Stimulated activated CD8-positive, alpha-beta memory T cell treated with anti-CD3 and anti-CD28 coated beads, Interleukin-7, amount 100 ng/mL, for 48 hours (primary cell): ENCODE results near the gene ABCA13.
"Not testable (repeated sequence)": the region's sequence is repeated elsewhere in the genome, so short reads cannot be mapped to it uniquely, and the experiment has no call there.

Experiments used
- DNase-seq, 2 donors: peaks; one replicate each; pipeline ENCODE4 v3.0.0-alpha.2; 2020; ENCODE audit warnings: low read depth in 1 of 2; ENCODE audit errors: extremely low read depth in 1 of 2

Gene ABCA13, protein sequence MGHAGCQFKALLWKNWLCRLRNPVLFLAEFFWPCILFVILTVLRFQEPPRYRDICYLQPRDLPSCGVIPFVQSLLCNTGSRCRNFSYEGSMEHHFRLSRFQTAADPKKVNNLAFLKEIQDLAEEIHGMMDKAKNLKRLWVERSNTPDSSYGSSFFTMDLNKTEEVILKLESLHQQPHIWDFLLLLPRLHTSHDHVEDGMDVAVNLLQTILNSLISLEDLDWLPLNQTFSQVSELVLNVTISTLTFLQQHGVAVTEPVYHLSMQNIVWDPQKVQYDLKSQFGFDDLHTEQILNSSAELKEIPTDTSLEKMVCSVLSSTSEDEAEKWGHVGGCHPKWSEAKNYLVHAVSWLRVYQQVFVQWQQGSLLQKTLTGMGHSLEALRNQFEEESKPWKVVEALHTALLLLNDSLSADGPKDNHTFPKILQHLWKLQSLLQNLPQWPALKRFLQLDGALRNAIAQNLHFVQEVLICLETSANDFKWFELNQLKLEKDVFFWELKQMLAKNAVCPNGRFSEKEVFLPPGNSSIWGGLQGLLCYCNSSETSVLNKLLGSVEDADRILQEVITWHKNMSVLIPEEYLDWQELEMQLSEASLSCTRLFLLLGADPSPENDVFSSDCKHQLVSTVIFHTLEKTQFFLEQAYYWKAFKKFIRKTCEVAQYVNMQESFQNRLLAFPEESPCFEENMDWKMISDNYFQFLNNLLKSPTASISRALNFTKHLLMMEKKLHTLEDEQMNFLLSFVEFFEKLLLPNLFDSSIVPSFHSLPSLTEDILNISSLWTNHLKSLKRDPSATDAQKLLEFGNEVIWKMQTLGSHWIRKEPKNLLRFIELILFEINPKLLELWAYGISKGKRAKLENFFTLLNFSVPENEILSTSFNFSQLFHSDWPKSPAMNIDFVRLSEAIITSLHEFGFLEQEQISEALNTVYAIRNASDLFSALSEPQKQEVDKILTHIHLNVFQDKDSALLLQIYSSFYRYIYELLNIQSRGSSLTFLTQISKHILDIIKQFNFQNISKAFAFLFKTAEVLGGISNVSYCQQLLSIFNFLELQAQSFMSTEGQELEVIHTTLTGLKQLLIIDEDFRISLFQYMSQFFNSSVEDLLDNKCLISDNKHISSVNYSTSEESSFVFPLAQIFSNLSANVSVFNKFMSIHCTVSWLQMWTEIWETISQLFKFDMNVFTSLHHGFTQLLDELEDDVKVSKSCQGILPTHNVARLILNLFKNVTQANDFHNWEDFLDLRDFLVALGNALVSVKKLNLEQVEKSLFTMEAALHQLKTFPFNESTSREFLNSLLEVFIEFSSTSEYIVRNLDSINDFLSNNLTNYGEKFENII (N-terminal part only)

GRCh38 chr7:48171202-48171601, at the start of gene ABCA13:
TSS of gene ABCA13 (plus strand) at chr7:48171458. CDS start at chr7:48171484, 26 bp downstream.
- no peak for DNase-seq

- no peak for DNase-seq
Measured at GRCh38 chr7:48126037-48126436, 45.2 kb upstream of the ABCA13 start.

- DNase-seq: no peak
Measured at GRCh38 chr7:48130658-48131108, 40.6 kb upstream of the ABCA13 start.

- no peak for DNase-seq
Measured at GRCh38 chr7:48132792-48133191, 38.5 kb upstream of the ABCA13 start.

GRCh38 chr7:48139459-48139858, 31.8 kb upstream of the ABCA13 start:
- no peak for DNase-seq

DNA sequence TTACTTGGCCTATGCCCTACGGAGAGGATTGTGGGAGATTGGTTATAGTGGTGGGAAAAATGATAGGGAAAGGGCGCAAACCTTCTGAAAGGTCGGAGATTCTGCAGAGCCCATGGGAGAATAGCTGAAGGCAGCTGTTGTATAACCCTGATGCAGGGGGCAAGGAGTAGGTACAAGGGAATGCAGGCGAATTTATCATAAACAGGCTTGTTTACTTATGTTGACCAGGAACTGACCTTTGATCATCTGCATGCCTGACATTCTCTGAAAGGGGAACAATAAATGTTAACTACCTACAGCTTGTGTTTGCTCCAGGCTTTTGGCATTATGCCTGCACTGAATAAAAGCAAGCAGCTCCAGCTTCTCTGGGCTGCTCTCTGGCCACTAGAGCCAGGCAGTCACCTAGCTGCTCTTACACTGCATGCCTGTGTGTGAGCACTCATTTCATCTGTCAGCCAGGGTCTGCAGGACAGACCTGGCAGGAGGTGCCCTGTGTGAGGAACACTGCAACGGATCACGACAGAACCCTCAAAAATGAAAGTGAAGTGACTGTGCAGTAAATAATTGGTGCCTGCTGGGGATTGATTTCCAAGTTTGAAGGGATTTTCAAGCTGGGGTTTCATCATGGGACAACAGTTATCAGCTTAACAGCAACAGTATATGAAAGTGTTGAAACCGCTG, 31.1 kb upstream of the ABCA13 start:
- no peak for DNase-seq

- DNase-seq: no peak
Measured at GRCh38 chr7:48141521-48141920, 29.7 kb upstream of the ABCA13 start.

DNA sequence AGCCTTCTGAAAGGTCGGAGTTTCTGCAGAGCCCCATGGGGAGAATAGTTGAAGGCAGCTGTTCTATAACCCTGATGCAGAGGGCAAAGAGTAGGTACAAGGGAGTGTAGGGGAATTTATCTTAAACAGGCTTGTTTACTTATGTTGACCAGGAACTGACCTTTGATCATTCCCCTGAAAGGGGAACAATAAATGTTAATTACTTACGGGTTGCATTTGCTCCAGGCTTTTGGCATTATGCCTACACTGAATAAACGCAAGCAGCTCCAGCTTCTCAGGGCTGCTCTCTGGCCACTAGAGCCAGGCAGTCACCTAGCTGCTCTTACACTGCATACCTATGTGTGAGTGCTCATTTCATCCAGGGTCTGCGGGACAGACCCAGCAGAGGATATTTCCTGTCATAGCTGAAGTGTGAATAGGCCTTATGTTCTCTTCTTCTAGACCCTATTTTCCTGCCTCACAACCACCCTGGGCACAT, 26.9 kb upstream of the ABCA13 start:
- DNase-seq: no peak

- no peak for DNase-seq
Measured at GRCh38 chr7:48147078-48147591, 24.1 kb upstream of the ABCA13 start.

GRCh38 chr7:48147690-48148089, 23.6 kb upstream of the ABCA13 start:
- DNase-seq: not testable (repeated sequence)

GRCh38 chr7:48148311-48148710, 22.9 kb upstream of the ABCA13 start:
- no peak for DNase-seq

DNA sequence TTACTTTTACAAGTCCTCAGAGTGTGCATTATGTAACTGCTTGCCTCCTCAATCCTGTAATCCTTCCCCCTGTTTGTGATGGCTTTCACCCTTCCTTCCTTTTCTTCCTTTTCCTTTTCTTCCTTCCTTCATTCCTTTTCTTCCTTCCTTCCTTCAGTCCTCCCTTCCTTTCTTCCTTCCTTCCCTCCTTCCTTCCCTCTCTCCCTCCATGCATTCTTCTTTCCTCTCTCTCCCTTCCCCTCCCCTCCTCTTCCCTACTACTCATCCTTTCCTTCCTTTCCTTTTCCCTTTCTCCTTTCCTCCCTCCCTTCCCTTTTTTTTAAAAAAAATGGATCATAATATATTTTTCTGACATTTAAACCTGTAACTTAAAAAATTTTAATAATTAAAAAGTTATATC, 22.2 kb upstream of the ABCA13 start:
- DNase-seq: no peak

DNA sequence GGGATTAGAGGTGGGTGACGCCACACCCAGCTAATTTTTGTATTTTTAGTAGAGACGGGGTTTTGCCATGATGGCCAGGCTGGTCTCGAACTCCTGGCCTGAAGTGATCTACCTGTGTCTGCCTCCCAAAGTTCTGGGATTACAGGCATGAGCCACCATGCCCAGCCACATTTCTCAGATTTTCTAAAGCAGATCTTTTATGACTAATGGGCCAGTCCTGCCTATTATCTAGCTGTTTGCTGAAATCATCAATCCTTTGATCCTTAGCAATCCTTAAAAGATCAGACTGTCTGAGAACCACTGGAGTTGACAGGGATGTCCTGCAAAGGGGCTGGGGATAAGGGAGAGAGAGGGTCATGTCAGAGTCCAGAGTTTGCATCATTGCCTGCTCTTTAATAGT, 21.2 kb upstream of the ABCA13 start:
- no peak for DNase-seq

GRCh38 chr7:48154792-48155413, 16.4 kb upstream of the ABCA13 start:
- DNase-seq: no peak

DNA sequence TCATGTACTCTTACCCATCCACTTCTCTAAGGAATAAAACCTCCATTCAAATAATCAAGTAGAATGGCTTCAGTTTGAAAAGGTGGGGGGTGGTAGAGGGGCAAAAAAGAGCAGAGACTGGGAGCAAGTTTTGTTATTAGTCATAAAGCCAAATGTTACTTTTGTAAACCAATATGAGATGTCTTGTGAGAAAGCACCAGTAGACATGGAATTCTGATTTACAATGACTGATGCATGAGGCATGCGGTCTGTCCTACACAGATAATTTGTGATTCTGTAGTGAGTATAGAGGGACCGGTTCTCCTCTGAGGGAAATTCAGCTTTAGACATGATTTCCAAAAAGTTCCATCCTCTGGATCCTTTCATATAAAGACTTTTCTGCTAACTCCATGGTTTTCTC, 12.9 kb upstream of the ABCA13 start:
- no peak for DNase-seq

GRCh38 chr7:48161407-48162125, 9.7 kb upstream of the ABCA13 start:
- DNase-seq: no peak

DNA sequence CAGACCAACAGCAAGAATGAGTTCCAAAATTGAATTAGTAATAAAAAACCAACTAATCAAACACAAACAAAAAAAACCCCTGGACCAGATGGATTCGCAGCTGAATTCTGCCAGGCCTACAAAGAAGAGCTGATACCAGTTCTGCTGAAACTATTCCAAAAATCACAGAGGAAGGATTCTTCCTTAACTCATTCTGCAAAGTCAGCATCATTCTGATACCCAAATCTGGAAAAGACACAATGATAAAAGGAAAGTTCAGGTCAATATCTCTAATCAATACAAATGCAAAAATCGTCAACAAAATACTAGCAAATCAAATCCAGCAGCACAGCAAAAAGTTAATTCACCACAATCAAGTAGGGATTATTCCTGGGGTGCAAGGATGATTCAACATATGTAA, 6.1 kb upstream of the ABCA13 start:
- DNase-seq: no peak

DNA sequence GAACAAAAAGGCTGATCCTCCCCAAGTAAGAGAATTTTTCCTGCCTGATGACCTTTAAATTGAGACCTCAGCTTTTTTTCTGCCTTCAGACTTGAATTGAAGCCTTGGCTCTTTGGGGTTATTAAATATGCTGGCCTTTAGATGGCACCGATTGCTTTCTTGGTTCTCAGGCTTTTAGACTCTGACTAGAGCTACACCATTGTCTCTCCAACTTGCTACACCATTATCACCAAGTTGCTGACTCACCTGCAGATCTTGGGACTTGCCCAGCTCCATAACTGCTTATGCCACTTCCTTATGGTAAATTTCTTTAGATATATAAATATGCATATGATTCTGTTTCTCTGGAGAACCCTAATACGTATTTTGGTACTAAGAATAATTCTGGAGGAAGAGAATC, 3.1 kb upstream of the ABCA13 start:
- DNase-seq: no peak

GRCh38 chr7:48170506-48170905, 752 bp upstream of the ABCA13 start:
- DNase-seq: no peak
